ENCODE measurements around the gene LRIF1.
A peak's percentile ranks its signal among the peaks of the same experiment; 100 is the strongest.

The LRIF1 gene

DNA sequence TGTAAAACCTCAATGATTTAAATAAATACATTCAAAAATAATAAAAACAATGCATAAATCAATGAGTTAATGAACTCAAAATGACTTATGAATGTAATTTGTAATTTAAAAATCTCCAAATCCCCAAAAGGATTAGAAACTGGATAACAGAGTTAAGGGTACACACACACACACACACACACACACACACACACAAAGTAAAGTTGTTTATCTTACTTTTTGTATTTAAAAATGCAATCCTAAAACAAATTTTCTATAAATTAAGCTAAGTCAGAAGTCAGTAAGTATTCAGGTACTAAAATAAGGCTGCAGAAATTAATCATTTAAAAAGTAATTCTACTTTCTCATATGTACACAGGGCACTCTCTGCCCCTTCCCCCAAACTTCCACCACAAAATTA lies 1.8 kb downstream of the LRIF1 start:
- H3K79me2 ChIP-seq (ENCODE audit: insufficient read depth, low read length): peaks cover 66% of the 10 kb centered on the region
- peak overlapping the region; percentile 85 for H3K9ac ChIP-seq (ENCODE audit: low read depth, low read length)
- no peak for TF ChIP-seq EZH2 (IDR thresholded peaks at IDR 0.05; ENCODE audit: borderline replicate concordance, low read depth, low read length, severe bottlenecking)
- TF ChIP-seq, protein P1, sequence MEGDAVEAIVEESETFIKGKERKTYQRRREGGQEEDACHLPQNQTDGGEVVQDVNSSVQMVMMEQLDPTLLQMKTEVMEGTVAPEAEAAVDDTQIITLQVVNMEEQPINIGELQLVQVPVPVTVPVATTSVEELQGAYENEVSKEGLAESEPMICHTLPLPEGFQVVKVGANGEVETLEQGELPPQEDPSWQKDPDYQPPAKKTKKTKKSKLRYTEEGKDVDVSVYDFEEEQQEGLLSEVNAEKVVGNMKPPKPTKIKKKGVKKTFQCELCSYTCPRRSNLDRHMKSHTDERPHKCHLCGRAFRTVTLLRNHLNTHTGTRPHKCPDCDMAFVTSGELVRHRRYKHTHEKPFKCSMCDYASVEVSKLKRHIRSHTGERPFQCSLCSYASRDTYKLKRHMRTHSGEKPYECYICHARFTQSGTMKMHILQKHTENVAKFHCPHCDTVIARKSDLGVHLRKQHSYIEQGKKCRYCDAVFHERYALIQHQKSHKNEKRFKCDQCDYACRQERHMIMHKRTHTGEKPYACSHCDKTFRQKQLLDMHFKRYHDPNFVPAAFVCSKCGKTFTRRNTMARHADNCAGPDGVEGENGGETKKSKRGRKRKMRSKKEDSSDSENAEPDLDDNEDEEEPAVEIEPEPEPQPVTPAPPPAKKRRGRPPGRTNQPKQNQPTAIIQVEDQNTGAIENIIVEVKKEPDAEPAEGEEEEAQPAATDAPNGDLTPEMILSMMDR (IDR thresholded peaks at IDR 0.05; ENCODE audit: borderline replicate concordance, extremely low read depth, low read length, poor library complexity, severe bottlenecking): no peak
- no peak overlapping the region for H2AFZ ChIP-seq (ENCODE audit: low read depth, low read length)
- H3K4me3 ChIP-seq (ENCODE audit: low read depth in 1 of 2, low read length in 2 of 2): peak overlapping the region; percentile 61 to 74; a peak in 3 of 4 replicates
- H3K4me1 ChIP-seq (ENCODE audit: insufficient read depth, low read length): peaks cover 64% of the 10 kb centered on the region
- H3K27me3 ChIP-seq (ENCODE audit: insufficient read depth, low read length, poor library complexity): no peaks in the 10 kb centered on the region
- ATAC-seq (ENCODE audit: insufficient read depth, low read depth) (no peak), DNase-seq (no peak)
- H3K36me3 ChIP-seq (ENCODE audit: insufficient read depth, low read length): peaks cover 10% of the 10 kb centered on the region; the same call in 1 of the 2 replicates
- H3K9me3 ChIP-seq (ENCODE audit: insufficient read depth, low read length, severe bottlenecking): peaks cover 5% of the 10 kb centered on the region
- peak overlapping the region; percentile 77 for H3K4me2 ChIP-seq (ENCODE audit: insufficient read depth, low read length)
- peaks cover 12% of the 10 kb centered on the region; the same call in 1 of the 2 replicates for H4K20me1 ChIP-seq (ENCODE audit: insufficient read depth, low read length)
- H3K27ac ChIP-seq (ENCODE audit: low read length): 0 out of 2 replicates have a peak overlapping the region, but pooled peaks have one; percentile 41

GRCh38 chr1:110960777-110961420 lies 2.8 kb downstream of the LRIF1 start:
- no peak for TF ChIP-seq EZH2 (IDR thresholded peaks at IDR 0.05; ENCODE audit: borderline replicate concordance, low read depth, low read length, severe bottlenecking)
- TF ChIP-seq, protein P1 (IDR thresholded peaks at IDR 0.05; ENCODE audit: borderline replicate concordance, extremely low read depth, low read length, poor library complexity, severe bottlenecking): no peak
- Histone ChIP-seq H3K36me3 (ENCODE audit: insufficient read depth, low read length) (peaks cover 14% of the 10 kb centered on the region; the same call in 1 of the 2 replicates), H3K9ac (ENCODE audit: low read depth, low read length) (peak overlapping the region; percentile 85; the same call in 1 of the 2 replicates), H3K27me3 (ENCODE audit: insufficient read depth, low read length, poor library complexity) (no peaks in the 10 kb centered on the region), H2AFZ (ENCODE audit: low read depth, low read length) (no peak overlapping the region), H3K27ac (ENCODE audit: low read length) (peak overlapping the region; percentile 0; the same call in 1 of the 2 replicates), H3K79me2 (ENCODE audit: insufficient read depth, low read length) (peaks cover 77% of the 10 kb centered on the region), H3K4me2 (ENCODE audit: insufficient read depth, low read length) (peak overlapping the region; percentile 77), H3K4me3 (ENCODE audit: low read depth in 1 of 2, low read length in 2 of 2) (peak overlapping the region; percentile 3 to 74; a peak in 3 of 4 replicates), H4K20me1 (ENCODE audit: insufficient read depth, low read length) (peaks cover 22% of the 10 kb centered on the region; the same call in 1 of the 2 replicates), H3K9me3 (ENCODE audit: insufficient read depth, low read length, severe bottlenecking) (peaks cover 5% of the 10 kb centered on the region), H3K4me1 (ENCODE audit: insufficient read depth, low read length) (peaks cover 72% of the 10 kb centered on the region)
- DNase-seq (no peak), ATAC-seq (ENCODE audit: insufficient read depth, low read depth) (no peak)

GRCh38 chr1:110957798-110958197 lies 5.9 kb downstream of the LRIF1 start:
- Histone ChIP-seq H3K27me3 (ENCODE audit: insufficient read depth, low read length, poor library complexity) (no peaks in the 10 kb centered on the region), H2AFZ (ENCODE audit: low read depth, low read length) (no peak overlapping the region), H3K4me3 (ENCODE audit: low read depth in 1 of 2, low read length in 2 of 2) (no peak overlapping the region), H3K9ac (ENCODE audit: low read depth, low read length) (no peak overlapping the region), H3K4me1 (ENCODE audit: insufficient read depth, low read length) (peaks cover 55% of the 10 kb centered on the region), H4K20me1 (ENCODE audit: insufficient read depth, low read length) (peaks cover 43% of the 10 kb centered on the region; the same call in 1 of the 2 replicates), H3K79me2 (ENCODE audit: insufficient read depth, low read length) (peaks cover 98% of the 10 kb centered on the region), H3K27ac (ENCODE audit: low read length) (no peak overlapping the region), H3K9me3 (ENCODE audit: insufficient read depth, low read length, severe bottlenecking) (no peaks in the 10 kb centered on the region), H3K36me3 (ENCODE audit: insufficient read depth, low read length) (peaks cover 37% of the 10 kb centered on the region), H3K4me2 (ENCODE audit: insufficient read depth, low read length) (0 out of 2 replicates have a peak overlapping the region, but pooled peaks have one; percentile 33)
- DNase-seq: no peak
- TF ChIP-seq, protein P1 (IDR thresholded peaks at IDR 0.05; ENCODE audit: borderline replicate concordance, extremely low read depth, low read length, poor library complexity, severe bottlenecking): no peak
- TF ChIP-seq EZH2 (IDR thresholded peaks at IDR 0.05; ENCODE audit: borderline replicate concordance, low read depth, low read length, severe bottlenecking): no peak
- no peak for ATAC-seq (ENCODE audit: insufficient read depth, low read depth)

All from DND-41 (cell line).